HS-5 (cell line): ENCODE data around the gene EZH1.

Experiments used
- DNase-seq: peaks from one replicate; pipeline ENCODE4 v3.0.0-alpha.2; 2012; ENCODE audit warnings: low read depth

EZH1 gene

GRCh38 chr17:42682722-42683403, 62.0 kb downstream of the EZH1 start:
- no peak for DNase-seq

- DNase-seq: no peak
Measured at GRCh38 chr17:42681976-42682721, 62.7 kb downstream of the EZH1 start, which contains the start of gene CNTNAP1. TSS of gene CNTNAP1 (plus strand) at chr17:42682531. CDS start at chr17:42682830, 299 bp downstream.

GRCh38 chr17:42680331-42680808, 64.5 kb downstream of the EZH1 start:
- DNase-seq: no peak

- no peak for DNase-seq
Measured at GRCh38 chr17:42679492-42680330, 65.1 kb downstream of the EZH1 start.

GRCh38 chr17:42678951-42679491, 65.8 kb downstream of the EZH1 start:
- no peak for DNase-seq

GRCh38 chr17:42677921-42678781, 66.7 kb downstream of the EZH1 start:
- DNase-seq: no peak

GRCh38 chr17:42677012-42677857, 67.6 kb downstream of the EZH1 start:
- peak; percentile 97 for DNase-seq

GRCh38 chr17:42676424-42677011, 68.3 kb downstream of the EZH1 start, which contains the start of gene PLEKHH3:
TSS of gene PLEKHH3 (minus strand) at chr17:42676994. CDS start at chr17:42676563, 431 bp downstream.
- no peak for DNase-seq

- no peak for DNase-seq
Measured at GRCh38 chr17:42675965-42676423, 68.8 kb downstream of the EZH1 start.

GRCh38 chr17:42675348-42675964, 69.4 kb downstream of the EZH1 start:
- no peak for DNase-seq

- no peak for DNase-seq
Measured at GRCh38 chr17:42674755-42675347, 70.0 kb downstream of the EZH1 start.

GRCh38 chr17:42673885-42674754, 70.7 kb downstream of the EZH1 start:
- no peak for DNase-seq

GRCh38 chr17:42673266-42673884, 71.5 kb downstream of the EZH1 start:
- no peak for DNase-seq

- no peak for DNase-seq
Measured at GRCh38 chr17:42672038-42672437, 72.8 kb downstream of the EZH1 start.

- DNase-seq: no peak
Measured at GRCh38 chr17:42670789-42671657, 73.8 kb downstream of the EZH1 start.
